GM11168 (cell line): ENCODE data around the gene ENKUR.

ENCODE experiments used
- in situ Hi-C: fragments of 300-500 bp; cut with MboI; formaldehyde crosslinking; loops from one replicate; pipeline ENCODE4 v1.12.0; 2022; ENCODE audit warnings: low sequenced_read_pairs; ENCODE audit not compliant: unreplicated experiment

Gene ENKUR, protein sequence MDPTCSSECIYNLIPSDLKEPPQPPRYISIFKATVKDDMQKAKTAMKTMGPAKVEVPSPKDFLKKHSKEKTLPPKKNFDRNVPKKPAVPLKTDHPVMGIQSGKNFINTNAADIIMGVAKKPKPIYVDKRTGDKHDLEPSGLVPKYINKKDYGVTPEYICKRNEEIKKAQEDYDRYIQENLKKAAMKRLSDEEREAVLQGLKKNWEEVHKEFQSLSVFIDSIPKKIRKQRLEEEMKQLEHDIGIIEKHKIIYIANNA

DNA sequence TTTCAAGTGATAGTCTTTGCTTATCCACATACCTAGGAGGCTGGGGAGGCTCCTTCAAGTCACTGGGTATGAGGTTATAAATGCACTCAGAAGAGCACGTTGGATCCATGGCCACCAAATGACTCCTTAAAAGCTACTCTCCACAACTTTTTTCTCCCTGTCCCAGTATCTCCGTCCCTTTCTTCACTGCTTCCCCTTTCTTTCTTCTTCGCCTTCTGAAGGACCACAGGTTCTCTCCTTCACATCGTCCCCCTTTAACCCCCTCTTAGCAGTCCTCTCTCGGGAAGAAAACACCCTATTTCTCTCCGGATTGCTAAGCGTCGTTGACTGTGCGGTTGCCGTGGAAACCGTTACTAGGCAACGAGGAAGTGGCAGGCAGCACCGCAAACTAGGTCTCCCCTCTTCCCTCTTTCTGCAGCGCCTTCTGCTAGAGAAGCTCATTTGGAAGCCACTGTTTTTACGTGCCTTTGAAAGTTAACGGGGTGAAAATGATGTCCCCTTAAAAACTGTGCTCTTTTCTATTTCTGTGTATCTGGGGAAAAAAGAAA, at the start of gene ENKUR:
Gene ENKUR (minus strand): TSS at position 331 of the 548 bp plus-strand sequence. CDS start 222 bp downstream, at position 109.
- in situ Hi-C loops = no loop called here

- in situ Hi-C loops = no loop called here
These were observed 48.4 kb upstream of the ENKUR start for GRCh38 chr10:25064401-25064800.

DNA sequence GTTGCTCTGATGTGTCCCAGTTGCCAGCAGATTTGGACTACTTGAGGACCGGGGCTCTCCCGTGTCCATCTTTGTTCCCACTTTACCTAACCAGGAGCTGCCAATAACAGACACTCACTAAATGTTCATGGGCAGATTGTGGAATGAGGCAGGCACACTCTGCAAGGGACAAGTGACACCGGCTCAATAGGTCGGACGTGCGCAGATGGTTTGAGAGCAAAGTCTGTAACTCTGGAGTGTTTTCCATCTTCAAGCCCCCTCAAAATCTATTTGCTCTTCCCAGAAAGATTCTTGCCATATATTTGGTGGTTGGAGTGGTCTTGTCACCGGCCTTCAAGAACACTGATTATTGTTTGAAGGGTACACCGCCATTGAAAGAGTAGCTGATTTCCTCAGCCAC, 47.7 kb upstream of the ENKUR start:
- in situ Hi-C loops = no loop called here

GRCh38 chr10:25063157-25063556, 47.2 kb upstream of the ENKUR start:
- in situ Hi-C loops = no loop called here

DNA sequence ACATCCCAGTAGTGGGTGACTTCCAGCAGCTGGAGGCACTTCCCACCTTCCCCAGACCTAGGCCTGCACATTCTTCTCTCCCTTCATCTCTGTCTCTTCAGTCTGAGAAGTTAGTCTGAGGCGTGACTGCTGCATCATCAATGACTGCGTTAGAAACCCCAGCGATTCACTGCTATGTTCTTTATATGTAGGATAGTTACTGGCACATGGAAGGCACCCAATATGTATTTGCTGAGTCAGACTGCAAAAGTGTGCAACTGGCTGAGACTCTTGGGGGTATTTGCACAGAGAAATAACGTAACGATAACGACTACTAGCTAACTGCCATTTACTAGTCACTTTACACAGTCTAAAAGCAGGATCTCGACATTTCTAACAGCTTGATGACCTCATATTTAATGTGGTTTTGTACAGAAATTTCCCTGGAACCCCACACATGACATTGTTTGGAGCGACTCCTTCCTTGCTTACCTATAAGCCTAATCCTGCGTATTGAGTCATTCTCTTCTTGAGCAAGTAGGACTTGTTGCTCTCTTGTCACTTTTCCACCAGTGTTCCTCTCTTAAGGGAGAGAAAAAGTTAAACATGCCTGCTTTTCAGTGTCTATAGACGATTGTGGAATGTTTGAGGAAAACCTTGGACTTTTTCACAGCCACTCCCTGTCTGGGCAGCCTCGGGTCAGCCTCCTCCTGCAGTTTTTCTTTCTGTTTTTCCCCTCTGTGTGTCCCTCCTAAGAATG, 45.9 kb upstream of the ENKUR start:
- in situ Hi-C loops = no loop called here

DNA sequence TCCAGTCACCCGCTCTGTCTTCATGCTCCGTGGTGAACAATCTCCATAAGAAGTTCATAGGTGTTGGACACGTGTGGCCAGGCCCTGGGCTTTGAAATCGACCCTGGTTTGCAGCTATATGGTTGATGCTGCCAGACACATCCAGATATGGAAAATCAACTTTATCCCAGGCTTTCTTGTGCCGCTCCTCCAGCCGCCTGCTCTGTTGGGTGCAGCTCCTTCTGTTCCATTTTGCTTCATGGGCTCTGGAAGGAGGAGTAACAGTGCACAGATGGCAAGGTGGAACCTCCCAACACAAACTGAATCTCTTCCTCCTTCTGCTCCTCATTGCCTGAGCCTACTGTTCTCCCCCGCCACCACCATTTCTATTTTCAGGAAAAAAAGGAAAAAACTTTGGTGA, 45.2 kb upstream of the ENKUR start:
- in situ Hi-C loops = no loop called here

DNA sequence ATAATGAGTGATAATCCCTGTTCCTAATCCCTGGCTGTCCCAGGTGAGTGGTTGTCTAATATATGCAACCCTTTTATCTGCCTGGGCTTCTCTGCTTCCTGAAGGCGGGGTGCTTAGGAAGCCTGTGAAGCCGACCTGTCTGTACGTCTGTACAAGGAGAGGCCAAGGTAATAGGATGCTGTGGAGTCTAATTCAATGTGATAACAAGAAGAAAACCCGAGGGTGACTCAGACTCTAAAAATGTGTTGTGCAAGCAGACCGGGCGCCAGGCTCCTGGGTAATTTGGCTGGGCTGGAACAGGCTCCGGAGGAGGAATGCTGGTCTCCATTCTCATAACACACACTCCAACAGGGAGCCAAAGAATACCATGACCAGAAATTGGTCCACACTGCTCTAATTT, 44.0 kb upstream of the ENKUR start:
- in situ Hi-C loops = no loop called here

- in situ Hi-C loops = no loop called here
These were observed 41.9 kb upstream of the ENKUR start for GRCh38 chr10:25057886-25058285.

GRCh38 chr10:25056726-25057125, 40.8 kb upstream of the ENKUR start:
- in situ Hi-C loops = no loop called here

DNA sequence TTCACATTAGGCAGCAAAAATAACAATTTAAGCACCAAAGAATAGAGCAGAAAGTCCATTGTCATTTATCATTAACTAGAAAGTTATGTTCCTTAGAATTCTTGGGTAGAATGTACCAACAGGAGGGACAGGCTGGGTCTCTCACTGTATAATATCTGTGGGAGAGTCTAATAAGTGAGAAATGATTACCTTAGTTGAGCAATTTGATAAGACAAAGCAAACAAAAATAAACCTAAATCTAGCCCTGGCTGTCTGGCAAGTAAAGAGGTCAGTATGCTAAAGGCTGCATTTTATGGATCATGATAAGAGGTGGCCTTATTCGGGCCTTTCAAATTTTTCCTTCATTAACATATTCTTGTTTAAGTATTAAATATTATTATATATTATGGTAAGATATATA, 36.1 kb upstream of the ENKUR start:
- in situ Hi-C loops = no loop called here

DNA sequence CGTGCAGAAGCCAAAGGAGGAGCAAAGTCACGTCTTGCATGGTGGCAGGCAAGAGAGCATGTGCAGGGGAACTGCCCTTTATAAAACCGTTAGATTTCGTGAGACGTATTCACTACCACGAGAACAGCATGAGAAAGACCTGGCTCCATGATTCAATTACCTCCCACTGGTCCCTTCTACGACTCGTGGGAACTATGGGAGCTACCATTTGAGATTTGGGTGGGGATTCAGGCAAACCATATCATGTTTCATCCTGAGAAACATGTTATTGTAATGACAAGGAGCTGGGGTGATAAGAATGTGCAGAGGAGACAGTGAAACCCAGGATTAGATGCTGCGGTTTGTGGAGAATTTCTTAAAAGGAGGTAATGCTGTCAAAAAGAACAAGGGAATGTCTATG, 34.4 kb upstream of the ENKUR start:
- in situ Hi-C loops = no loop called here

- in situ Hi-C loops = no loop called here
These were observed 34.0 kb upstream of the ENKUR start for GRCh38 chr10:25049966-25050365.

DNA sequence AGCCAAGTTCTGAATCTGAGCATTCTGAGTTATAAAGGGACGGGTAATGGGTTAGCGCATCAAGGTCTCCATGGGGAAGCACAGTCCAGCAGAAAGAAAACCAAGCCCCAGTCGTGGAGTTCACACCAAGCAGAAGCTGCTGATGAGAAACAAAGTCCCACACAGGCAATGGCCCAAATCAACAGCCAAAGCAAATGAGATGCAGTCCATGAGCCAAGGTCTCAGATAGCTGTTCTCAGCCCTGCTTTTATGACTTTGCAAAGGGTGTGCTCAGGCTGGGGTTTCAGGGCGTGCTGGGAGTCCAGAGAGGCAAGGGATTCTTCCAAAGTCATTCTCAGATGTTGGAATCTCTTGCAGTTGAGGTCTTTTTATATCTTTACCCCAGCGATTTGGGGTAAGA, 32.5 kb upstream of the ENKUR start:
- in situ Hi-C loops = no loop called here

DNA sequence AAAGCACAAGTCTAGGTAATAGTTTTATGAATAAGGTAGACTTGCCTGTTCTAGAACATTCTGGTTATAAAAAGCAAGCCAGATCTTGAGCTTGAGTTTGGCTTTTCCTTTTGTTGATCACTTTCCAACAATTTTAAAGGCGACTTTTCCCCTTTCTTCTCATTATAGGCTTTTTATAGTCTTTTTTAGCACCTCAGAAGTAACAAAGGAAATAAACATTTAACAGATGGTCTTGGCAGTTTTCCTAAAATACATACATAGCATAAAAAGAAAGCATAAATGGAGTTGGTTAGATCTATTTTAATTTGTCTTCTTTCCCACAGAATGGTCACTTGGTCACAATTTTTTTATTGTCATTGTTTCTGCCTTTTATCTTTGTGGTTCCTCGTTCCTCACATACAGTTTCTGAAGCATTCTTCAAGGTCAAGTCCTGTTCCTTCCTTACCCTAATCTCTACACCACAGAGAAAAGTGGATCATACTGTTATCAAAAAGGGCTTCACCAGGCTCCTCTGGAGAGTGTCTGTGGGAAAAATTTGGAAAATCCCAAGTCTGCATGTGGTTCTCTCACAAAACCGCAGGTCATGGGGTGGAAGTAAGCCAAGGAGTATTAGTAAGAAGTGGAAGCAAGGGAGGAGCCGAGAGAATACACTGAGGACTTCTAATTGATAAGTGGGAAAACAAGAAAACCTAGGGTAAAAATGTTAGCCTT, 31.8 kb upstream of the ENKUR start:
- in situ Hi-C loops = no loop called here

- in situ Hi-C loops = no loop called here
These were observed 31.1 kb upstream of the ENKUR start for GRCh38 chr10:25047088-25047487.

GRCh38 chr10:25046641-25047040, 30.7 kb upstream of the ENKUR start:
- in situ Hi-C loops = no loop called here

DNA sequence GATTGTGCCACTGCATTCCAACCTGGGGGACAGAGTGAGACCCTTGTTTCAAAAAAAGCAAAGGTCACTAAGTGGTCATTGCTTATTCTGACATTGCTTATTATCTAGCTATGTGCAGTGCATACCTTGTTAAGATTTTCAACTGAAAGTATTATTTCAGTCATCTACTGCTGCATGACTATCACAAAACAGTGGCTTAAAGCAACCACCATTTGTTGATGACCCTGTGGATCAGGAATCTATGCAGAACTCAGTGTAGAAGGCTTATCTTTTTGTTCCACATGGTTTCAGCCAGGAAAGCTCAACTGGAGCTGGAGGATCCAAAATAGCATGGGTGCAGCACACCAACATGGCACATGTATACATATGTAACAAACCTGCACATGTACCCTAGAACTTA, 23.6 kb upstream of the ENKUR start:
- in situ Hi-C loops = no loop called here

GRCh38 chr10:25038325-25038724, 22.4 kb upstream of the ENKUR start:
- in situ Hi-C loops = no loop called here

DNA sequence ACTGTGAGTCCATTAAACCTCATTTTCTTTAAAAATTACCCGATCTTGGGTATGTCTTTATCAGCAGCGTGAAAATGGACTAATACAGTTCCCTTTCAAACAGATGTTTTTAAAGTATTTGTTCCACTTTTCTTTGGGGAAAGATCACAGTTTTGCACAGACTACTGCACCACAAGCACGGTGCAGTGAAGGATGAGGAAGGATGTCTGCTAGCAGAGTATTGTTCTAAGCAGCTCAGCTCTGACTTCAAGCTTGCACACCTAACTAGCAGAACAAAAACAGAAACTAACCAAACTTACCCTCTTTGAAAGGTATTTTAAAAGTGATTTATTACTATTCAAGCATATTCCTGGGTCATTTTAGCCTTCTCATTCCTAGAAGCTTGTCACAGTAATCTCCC, 20.4 kb upstream of the ENKUR start:
- in situ Hi-C loops = no loop called here

DNA sequence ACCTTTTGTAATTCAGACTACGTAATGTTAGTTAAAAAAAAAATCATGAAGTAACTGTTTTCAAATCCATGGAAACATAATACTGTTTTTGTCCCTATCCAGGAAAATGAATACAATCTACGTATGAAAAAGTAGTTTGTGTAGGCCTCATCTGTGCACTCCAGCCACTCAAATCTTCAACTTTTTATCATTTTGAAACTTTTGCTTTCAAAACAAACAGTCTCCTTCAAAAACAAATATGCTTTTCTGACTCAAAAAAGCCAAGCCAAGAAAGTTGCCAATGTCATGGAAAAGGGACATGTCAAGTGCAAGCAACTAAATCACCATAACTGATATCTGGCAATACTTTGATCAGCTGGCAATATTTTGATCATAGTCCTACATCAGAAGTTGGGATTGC, 13.6 kb upstream of the ENKUR start:
- in situ Hi-C loops = no loop called here

GRCh38 chr10:25028711-25029110, 12.8 kb upstream of the ENKUR start:
- in situ Hi-C loops = no loop called here
